HL-60/S4 treated with phorbol 12-myristate 13-acetate at 8.2 ng/mL for 4 days and 3 days (cell line): ENCODE data around the gene SPHK1.

Source experiments
- in situ Hi-C: fragments of 300-500 bp; cut with MboI; formaldehyde crosslinking; loops from 2 replicates; pipeline ENCODE4 v1.15.0; 2022; ENCODE audit warnings: low sequenced_read_pairs

The SPHK1 gene

GRCh38 chr17:76384987-76385891 lies 830 bp downstream of the SPHK1 start:
- in situ Hi-C loops, result no loop called here

- in situ Hi-C loops, result no loop called here
These were observed 1.7 kb downstream of the SPHK1 start for GRCh38 chr17:76385892-76386786.

GRCh38 chr17:76386966-76387765 lies 2.8 kb downstream of the SPHK1 start:
- in situ Hi-C loops, result no loop called here

- in situ Hi-C loops, result no loop called here
These were observed 4.8 kb downstream of the SPHK1 start for GRCh38 chr17:76388966-76389888.

GRCh38 chr17:76390003-76390421 lies 5.6 kb downstream of the SPHK1 start:
- in situ Hi-C loops, result no loop called here

- in situ Hi-C loops, result no loop called here
These were observed 6.8 kb downstream of the SPHK1 start for GRCh38 chr17:76391200-76391715.

- in situ Hi-C loops, result no loop called here
These were observed 9.8 kb downstream of the SPHK1 start for GRCh38 chr17:76394166-76394565.

GRCh38 chr17:76395980-76396379 lies 11.6 kb downstream of the SPHK1 start:
- in situ Hi-C loops, result no loop called here

GRCh38 chr17:76397184-76397583 lies 12.8 kb downstream of the SPHK1 start:
- in situ Hi-C loops, result no loop called here

- in situ Hi-C loops, result no loop called here
These were observed 13.5 kb downstream of the SPHK1 start for GRCh38 chr17:76397687-76398522.

- in situ Hi-C loops, result no loop called here
These were observed 14.2 kb downstream of the SPHK1 start for GRCh38 chr17:76398523-76399174.

- in situ Hi-C loops, result loop anchor here (5.0 kb wide), 1 partner anchor 97 kb away; no protein-coding TSS in a partner anchor
These were observed 15.1 kb downstream of the SPHK1 start for GRCh38 chr17:76399175-76400172.

GRCh38 chr17:76402711-76403110 lies 18.3 kb downstream of the SPHK1 start:
- in situ Hi-C loops, result loop anchor here (5.0 kb wide), 1 partner anchor 100 kb away; no protein-coding TSS in a partner anchor

- in situ Hi-C loops, result loop anchor here (5.0 kb wide), 1 partner anchor 102 kb away; no protein-coding TSS in a partner anchor
These were observed 19.8 kb downstream of the SPHK1 start for GRCh38 chr17:76404256-76404655.

GRCh38 chr17:76404976-76405563 lies 20.7 kb downstream of the SPHK1 start:
- in situ Hi-C loops, result loop anchor here (5.0 kb wide), 1 partner anchor 103 kb away; no protein-coding TSS in a partner anchor

GRCh38 chr17:76405607-76405966 lies 21.2 kb downstream of the SPHK1 start:
- in situ Hi-C loops, result no loop called here
